ENCODE results near the gene NOTCH2. TPM values are rescaled to one million over a fixed set of nuclear protein-coding genes. Genes with fewer than 3 reads are reported as not detected.
A peak's percentile ranks its signal among the peaks of the same experiment; 100 is the strongest.
"Not testable (repeated sequence)": the region's sequence is repeated elsewhere in the genome, so short reads cannot be mapped to it uniquely, and the experiment has no call there.

NOTCH2 gene
- total RNA-seq, 1 experiment from 2014 or later = 53.7 TPM

- not testable (repeated sequence) for H3T11ph ChIP-seq (ENCODE audit: low read length); H2BK120ac ChIP-seq (ENCODE audit: low read depth, low read length, poor library complexity, severe bottlenecking); H4K8ac ChIP-seq (replicated peaks; ENCODE audit: insufficient read length, low read depth, low read length); H3K23ac ChIP-seq (ENCODE audit: insufficient read length, low read depth, low read length); H4K91ac ChIP-seq (ENCODE audit: insufficient read length, low read depth, low read length); H3K27me3 Mint-ChIP-seq (ENCODE audit: low read depth); H3K14ac ChIP-seq (ENCODE audit: insufficient read depth, low read length); H4K20me1 ChIP-seq (ENCODE audit: control insufficient read depth, insufficient read depth, insufficient read length); H3K9ac ChIP-seq (ENCODE audit: extremely low read depth, insufficient read length, low read length); H3K4ac ChIP-seq (ENCODE audit: low read depth, low read length); H3K9me3 ChIP-seq (ENCODE audit: control insufficient read depth, low read depth, low read length); H3K4me2 ChIP-seq (ENCODE audit: insufficient read depth, insufficient read length, low read length); H3K56ac ChIP-seq (ENCODE audit: insufficient read length, low read depth, low read length); H2BK5ac ChIP-seq (ENCODE audit: insufficient read length, low read length); H3K36me3 Mint-ChIP-seq (ENCODE audit: insufficient read depth in 1 of 3, low read depth in 3 of 3); H3K23me2 ChIP-seq (ENCODE audit: insufficient read length, low read depth, low read length, poor library complexity, severe bottlenecking); H3K18ac ChIP-seq (ENCODE audit: insufficient read length, low read depth, low read length); H3K4me1 Mint-ChIP-seq; H2BK15ac ChIP-seq (ENCODE audit: low read depth, low read length); H3K4me1 ChIP-seq (ENCODE audit: insufficient read depth, low read length); H3K79me2 ChIP-seq (ENCODE audit: insufficient read depth, low read length); H2BK12ac ChIP-seq (ENCODE audit: insufficient read length, low read depth, low read length); H3K27ac ChIP-seq (ENCODE audit: insufficient read length, low read depth, low read length); H3K27me3 ChIP-seq (ENCODE audit: insufficient read depth, low read length); H3K4me3 Mint-ChIP-seq; H3K9me3 Mint-ChIP-seq; H3K79me1 ChIP-seq (ENCODE audit: insufficient read depth, low read depth, low read length, poor library complexity, severe bottlenecking); DNase-seq; H2BK20ac ChIP-seq (ENCODE audit: low read depth, low read length, poor library complexity, severe bottlenecking); H2AFZ ChIP-seq (ENCODE audit: low read length); H4K5ac ChIP-seq (ENCODE audit: insufficient read length, low read depth, low read length); H2AK5ac ChIP-seq (ENCODE audit: insufficient read length, low read length)
- peak overlapping the region in 1 of 3 experiments; percentile 58; a peak in 1 of 7 replicates for H3K27ac Mint-ChIP-seq
- no CpG with 5 or more reads among the region's 1 CpG for WGBS (ENCODE audit: extremely low coverage, insufficient read length, low lambda C conversion rate)
Observed at GRCh38 chr1:119996731-119997312, 72.6 kb downstream of the NOTCH2 start.

GRCh38 chr1:119995975-119996374, 73.5 kb downstream of the NOTCH2 start:
- H2AFZ ChIP-seq (ENCODE audit: low read length); H3K23me2 ChIP-seq (ENCODE audit: insufficient read length, low read depth, low read length, poor library complexity, severe bottlenecking); H2BK5ac ChIP-seq (ENCODE audit: insufficient read length, low read length); H4K20me1 ChIP-seq (ENCODE audit: control insufficient read depth, insufficient read depth, insufficient read length); H3K14ac ChIP-seq (ENCODE audit: insufficient read depth, low read length); H3K27ac Mint-ChIP-seq; H4K5ac ChIP-seq (ENCODE audit: insufficient read length, low read depth, low read length); H3K4me2 ChIP-seq (ENCODE audit: insufficient read depth, insufficient read length, low read length); H3K23ac ChIP-seq (ENCODE audit: insufficient read length, low read depth, low read length); H3K27ac ChIP-seq (ENCODE audit: insufficient read length, low read depth, low read length); H3K36me3 Mint-ChIP-seq (ENCODE audit: insufficient read depth in 1 of 3, low read depth in 3 of 3); H3K27me3 Mint-ChIP-seq (ENCODE audit: low read depth); H2BK20ac ChIP-seq (ENCODE audit: low read depth, low read length, poor library complexity, severe bottlenecking); H3T11ph ChIP-seq (ENCODE audit: low read length); H3K4ac ChIP-seq (ENCODE audit: low read depth, low read length); H3K79me1 ChIP-seq (ENCODE audit: insufficient read depth, low read depth, low read length, poor library complexity, severe bottlenecking); H4K8ac ChIP-seq (replicated peaks; ENCODE audit: insufficient read length, low read depth, low read length); DNase-seq; H3K18ac ChIP-seq (ENCODE audit: insufficient read length, low read depth, low read length); H3K79me2 ChIP-seq (ENCODE audit: insufficient read depth, low read length); H3K9ac ChIP-seq (ENCODE audit: extremely low read depth, insufficient read length, low read length); H3K4me1 Mint-ChIP-seq; H2BK15ac ChIP-seq (ENCODE audit: low read depth, low read length); H3K27me3 ChIP-seq (ENCODE audit: insufficient read depth, low read length); H4K91ac ChIP-seq (ENCODE audit: insufficient read length, low read depth, low read length); H3K9me3 ChIP-seq (ENCODE audit: control insufficient read depth, low read depth, low read length); H3K4me1 ChIP-seq (ENCODE audit: insufficient read depth, low read length); H2BK120ac ChIP-seq (ENCODE audit: low read depth, low read length, poor library complexity, severe bottlenecking); H3K56ac ChIP-seq (ENCODE audit: insufficient read length, low read depth, low read length); H2BK12ac ChIP-seq (ENCODE audit: insufficient read length, low read depth, low read length); H3K4me3 Mint-ChIP-seq; H3K9me3 Mint-ChIP-seq; H2AK5ac ChIP-seq (ENCODE audit: insufficient read length, low read length): not testable (repeated sequence)
- no CpG with 5 or more reads among the region's 2 CpGs for WGBS (ENCODE audit: extremely low coverage, insufficient read length, low lambda C conversion rate)
